Left renal pelvis (tissue), 4 donors: ENCODE measurements around the gene GRAP2. TPM values are rescaled to one million over a fixed set of nuclear protein-coding genes. Genes with fewer than 3 reads are reported as not detected.
"Not testable (repeated sequence)": the region's sequence is repeated elsewhere in the genome, so short reads cannot be mapped to it uniquely, and the experiment has no call there.

Source experiments
- DNase-seq, 4 donors: peaks; one replicate each; pipeline ENCODE4 v3.0.0-alpha.2; 2013; ENCODE audit warnings: low read depth in 4 of 4, low spot score in 3 of 4
- polyA plus RNA-seq, 4 donors: library from polyadenylated mRNA; unstranded; fragments of 120-200 nt; gene quantifications; one replicate each; pipeline ENCODE4 v1.2.1, GENCODE V29; 2013; ENCODE audit not compliant: insufficient read length in 4 of 4

The GRAP2 gene
- polyA plus RNA-seq, result 1 to 10 TPM in 1 of 4 donors, under 1 TPM in 3; 0.43 to 1.1 (median 0.62) TPM

GRCh38 chr22:39900306-39901227, at the start of gene GRAP2:
GRAP2 (plus strand) TSS chr22:39901084; CDS start chr22:39947107, 46,023 bp downstream.
- DNase-seq, result no peak

GRCh38 chr22:39851606-39852315, 49.1 kb upstream of the GRAP2 start:
- no peak for DNase-seq

GRCh38 chr22:39852799-39853198, 48.1 kb upstream of the GRAP2 start:
- no peak for DNase-seq

- DNase-seq, result no peak
These were observed 44.3 kb upstream of the GRAP2 start for GRCh38 chr22:39856588-39856987.

- DNase-seq, result no peak
These were observed 40.8 kb upstream of the GRAP2 start for GRCh38 chr22:39859903-39860588.

GRCh38 chr22:39868741-39869140, 32.1 kb upstream of the GRAP2 start:
- DNase-seq, result no peak

- DNase-seq, result not testable (repeated sequence)
These were observed 31.1 kb upstream of the GRAP2 start for GRCh38 chr22:39869797-39870196.

GRCh38 chr22:39871008-39871798, 29.7 kb upstream of the GRAP2 start:
- no peak for DNase-seq

- no peak for DNase-seq
These were observed 28.3 kb upstream of the GRAP2 start for GRCh38 chr22:39872548-39872947.

- DNase-seq, result no peak
These were observed 26.9 kb upstream of the GRAP2 start for GRCh38 chr22:39873965-39874364.

- not testable (repeated sequence) for DNase-seq
These were observed 25.6 kb upstream of the GRAP2 start for GRCh38 chr22:39875176-39875885.

GRCh38 chr22:39877079-39877845, 23.6 kb upstream of the GRAP2 start:
- DNase-seq, result no peak

GRCh38 chr22:39880722-39881121, 20.2 kb upstream of the GRAP2 start:
- DNase-seq, result no peak

- DNase-seq, result no peak
These were observed 17.8 kb upstream of the GRAP2 start for GRCh38 chr22:39883057-39883456.

- not testable (repeated sequence) for DNase-seq
These were observed 11.0 kb upstream of the GRAP2 start for GRCh38 chr22:39889924-39890323.

GRCh38 chr22:39893526-39893925, 7.4 kb upstream of the GRAP2 start, which contains the start of gene ENTHD1:
ENTHD1 (minus strand) TSS chr22:39893760; CDS start chr22:39887748, 6,012 bp downstream.
- DNase-seq, result no peak

- no peak for DNase-seq
These were observed 6.3 kb upstream of the GRAP2 start for GRCh38 chr22:39894554-39895092.

- no peak for DNase-seq
These were observed 5.2 kb upstream of the GRAP2 start for GRCh38 chr22:39895682-39896081.
